GM21619 (cell line): ENCODE results near the gene SPAG9.

ENCODE experiments used
- ATAC-seq: cut with Tn5 transposase; IDR thresholded peaks from one replicate; pipeline ENCODE4 v1.9.1; 2021; ENCODE audit not compliant: unreplicated experiment

SPAG9 gene

GRCh38 chr17:51050291-51051033 is 70.2 kb downstream of the SPAG9 start:
- peak; percentile 87 for ATAC-seq

GRCh38 chr17:51046514-51047384 is 73.9 kb downstream of the SPAG9 start:
- ATAC-seq = no peak

- no peak for ATAC-seq
These were observed 74.6 kb downstream of the SPAG9 start for GRCh38 chr17:51046046-51046445.

GRCh38 chr17:51045621-51046020 is 75.0 kb downstream of the SPAG9 start:
- ATAC-seq = no peak

- no peak for ATAC-seq
These were observed 75.7 kb downstream of the SPAG9 start for GRCh38 chr17:51044976-51045375.

GRCh38 chr17:51036084-51036483 is 84.6 kb downstream of the SPAG9 start:
- no peak for ATAC-seq

- ATAC-seq = no peak
These were observed 85.2 kb downstream of the SPAG9 start for GRCh38 chr17:51035431-51035830.

GRCh38 chr17:51034800-51035199 is 85.9 kb downstream of the SPAG9 start:
- no peak for ATAC-seq

- no peak for ATAC-seq
These were observed 87.8 kb downstream of the SPAG9 start for GRCh38 chr17:51032850-51033249.

GRCh38 chr17:51029568-51030463 is 90.9 kb downstream of the SPAG9 start:
- no peak for ATAC-seq

GRCh38 chr17:51029142-51029541 is 91.5 kb downstream of the SPAG9 start:
- ATAC-seq = no peak

GRCh38 chr17:51028176-51028863 is 92.3 kb downstream of the SPAG9 start:
- ATAC-seq = no peak

GRCh38 chr17:51018541-51018940 is 102.1 kb downstream of the SPAG9 start:
- no peak for ATAC-seq

- ATAC-seq = no peak
These were observed 103.4 kb downstream of the SPAG9 start for GRCh38 chr17:51017270-51017669.

GRCh38 chr17:51016099-51016498 is 104.6 kb downstream of the SPAG9 start:
- no peak for ATAC-seq

GRCh38 chr17:51015145-51015558 is 105.5 kb downstream of the SPAG9 start:
- no peak for ATAC-seq

- ATAC-seq = no peak
These were observed 106.5 kb downstream of the SPAG9 start for GRCh38 chr17:51014129-51014528.

- no peak for ATAC-seq
These were observed 107.3 kb downstream of the SPAG9 start for GRCh38 chr17:51013322-51013721.

- ATAC-seq = no peak
These were observed 108.1 kb downstream of the SPAG9 start for GRCh38 chr17:51012538-51012937.

GRCh38 chr17:51010173-51010675 is 110.4 kb downstream of the SPAG9 start:
- no peak for ATAC-seq
